ENCODE measurements around the gene ZBTB43. TPM values are rescaled to one million over a fixed set of nuclear protein-coding genes. Genes with fewer than 3 reads are reported as not detected.
"Not testable (repeated sequence)": the region's sequence is repeated elsewhere in the genome, so short reads cannot be mapped to it uniquely, and the experiment has no call there.

Gene ZBTB43
- total and polyA plus RNA-seq, 2 donors, result 4.5 to 5.7 TPM

GRCh38 chr9:126784841-126785240 is 20.0 kb upstream of the ZBTB43 start:
- H3K36me3 ChIP-seq (ENCODE audit: control insufficient read depth in 2 of 2, insufficient read depth in 2 of 2, low read length in 1 of 2); H3K4me3 ChIP-seq (ENCODE audit: low read length in 2 of 2); H3K27ac ChIP-seq (ENCODE audit: low read depth in 1 of 2, low read length in 1 of 2); H3K9me3 ChIP-seq (ENCODE audit: control insufficient read depth in 2 of 2, insufficient read depth in 1 of 2, low read length in 1 of 2); H3K4me1 ChIP-seq (ENCODE audit: control insufficient read depth in 2 of 2, insufficient read depth in 2 of 2, low read length in 2 of 2); DNase-seq (ENCODE audit: low read depth in 6 of 9, low spot score in 9 of 9): not testable (repeated sequence)
- H3K27me3 ChIP-seq (ENCODE audit: control insufficient read depth in 2 of 2, insufficient read depth in 1 of 2, low read length in 1 of 2), result peaks cover 3 to 36% of the 10 kb centered on the region in 2 donors
- WGBS, result 87% methylated on average over 6 of the region's 6 CpGs

- WGBS, result 48% methylated on average over 2 of the region's 2 CpGs
- peaks cover 2 to 43% of the 10 kb centered on the region in 2 donors for H3K27me3 ChIP-seq (ENCODE audit: control insufficient read depth in 2 of 2, insufficient read depth in 1 of 2, low read length in 1 of 2)
- no peaks in the 10 kb centered on the region for H3K36me3 ChIP-seq (ENCODE audit: control insufficient read depth in 2 of 2, insufficient read depth in 2 of 2, low read length in 1 of 2)
- no peaks in the 10 kb centered on the region for H3K9me3 ChIP-seq (ENCODE audit: control insufficient read depth in 2 of 2, insufficient read depth in 1 of 2, low read length in 1 of 2)
- no peak overlapping the region for H3K27ac ChIP-seq (ENCODE audit: low read depth in 1 of 2, low read length in 1 of 2)
- no peak for DNase-seq (ENCODE audit: low read depth in 6 of 9, low spot score in 9 of 9)
- H3K4me1 ChIP-seq (ENCODE audit: control insufficient read depth in 2 of 2, insufficient read depth in 2 of 2, low read length in 2 of 2), result no peaks in the 10 kb centered on the region
- H3K4me3 ChIP-seq (ENCODE audit: low read length in 2 of 2), result no peak overlapping the region
Measured at GRCh38 chr9:126788046-126788445, 16.8 kb upstream of the ZBTB43 start.

- no peak for DNase-seq (ENCODE audit: low read depth in 6 of 9, low spot score in 9 of 9)
- 76% methylated on average over 9 of the region's 9 CpGs for WGBS
- H3K4me1 ChIP-seq (ENCODE audit: control insufficient read depth in 2 of 2, insufficient read depth in 2 of 2, low read length in 2 of 2), result peaks cover 0 to 2% of the 10 kb centered on the region in 2 donors
- peaks cover 4 to 50% of the 10 kb centered on the region in 2 donors for H3K27me3 ChIP-seq (ENCODE audit: control insufficient read depth in 2 of 2, insufficient read depth in 1 of 2, low read length in 1 of 2)
- H3K4me3 ChIP-seq (ENCODE audit: low read length in 2 of 2), result no peak overlapping the region
- H3K36me3 ChIP-seq (ENCODE audit: control insufficient read depth in 2 of 2, insufficient read depth in 2 of 2, low read length in 1 of 2), result no peaks in the 10 kb centered on the region
- H3K27ac ChIP-seq (ENCODE audit: low read depth in 1 of 2, low read length in 1 of 2), result no peak overlapping the region
- no peaks in the 10 kb centered on the region for H3K9me3 ChIP-seq (ENCODE audit: control insufficient read depth in 2 of 2, insufficient read depth in 1 of 2, low read length in 1 of 2)
Measured at GRCh38 chr9:126788634-126789349, 16.0 kb upstream of the ZBTB43 start.

- 94% methylated on average over 4 of the region's 4 CpGs for WGBS
- H3K4me3 ChIP-seq (ENCODE audit: low read length in 2 of 2), result no peak overlapping the region
- DNase-seq (ENCODE audit: low read depth in 6 of 9, low spot score in 9 of 9), result no peak
- H3K27me3 ChIP-seq (ENCODE audit: control insufficient read depth in 2 of 2, insufficient read depth in 1 of 2, low read length in 1 of 2), result peaks cover 4 to 56% of the 10 kb centered on the region in 2 donors
- H3K9me3 ChIP-seq (ENCODE audit: control insufficient read depth in 2 of 2, insufficient read depth in 1 of 2, low read length in 1 of 2), result no peaks in the 10 kb centered on the region
- H3K36me3 ChIP-seq (ENCODE audit: control insufficient read depth in 2 of 2, insufficient read depth in 2 of 2, low read length in 1 of 2), result no peaks in the 10 kb centered on the region
- no peak overlapping the region for H3K27ac ChIP-seq (ENCODE audit: low read depth in 1 of 2, low read length in 1 of 2)
- peaks cover 0 to 3% of the 10 kb centered on the region in 2 donors for H3K4me1 ChIP-seq (ENCODE audit: control insufficient read depth in 2 of 2, insufficient read depth in 2 of 2, low read length in 2 of 2)
Measured at GRCh38 chr9:126790561-126790960, 14.3 kb upstream of the ZBTB43 start.

- no peak overlapping the region for H3K27ac ChIP-seq (ENCODE audit: low read depth in 1 of 2, low read length in 1 of 2)
- peaks cover 4 to 53% of the 10 kb centered on the region in 2 donors for H3K27me3 ChIP-seq (ENCODE audit: control insufficient read depth in 2 of 2, insufficient read depth in 1 of 2, low read length in 1 of 2)
- H3K4me1 ChIP-seq (ENCODE audit: control insufficient read depth in 2 of 2, insufficient read depth in 2 of 2, low read length in 2 of 2), result peaks cover 0 to 3% of the 10 kb centered on the region in 2 donors
- no peaks in the 10 kb centered on the region for H3K36me3 ChIP-seq (ENCODE audit: control insufficient read depth in 2 of 2, insufficient read depth in 2 of 2, low read length in 1 of 2)
- no peaks in the 10 kb centered on the region for H3K9me3 ChIP-seq (ENCODE audit: control insufficient read depth in 2 of 2, insufficient read depth in 1 of 2, low read length in 1 of 2)
- DNase-seq (ENCODE audit: low read depth in 6 of 9, low spot score in 9 of 9), result no peak
- 76% methylated on average over 9 of the region's 9 CpGs for WGBS
- no peak overlapping the region for H3K4me3 ChIP-seq (ENCODE audit: low read length in 2 of 2)
Measured at GRCh38 chr9:126791406-126792230, 13.2 kb upstream of the ZBTB43 start.

- WGBS, result 90% methylated on average over 10 of the region's 10 CpGs
- Histone ChIP-seq H3K36me3 (ENCODE audit: control insufficient read depth in 2 of 2, insufficient read depth in 2 of 2, low read length in 1 of 2) (no peaks in the 10 kb centered on the region), H3K9me3 (ENCODE audit: control insufficient read depth in 2 of 2, insufficient read depth in 1 of 2, low read length in 1 of 2) (no peaks in the 10 kb centered on the region), H3K27me3 (ENCODE audit: control insufficient read depth in 2 of 2, insufficient read depth in 1 of 2, low read length in 1 of 2) (peaks cover 4 to 41% of the 10 kb centered on the region in 2 donors), H3K27ac (ENCODE audit: low read depth in 1 of 2, low read length in 1 of 2) (no peak overlapping the region), H3K4me1 (ENCODE audit: control insufficient read depth in 2 of 2, insufficient read depth in 2 of 2, low read length in 2 of 2) (peaks cover 0 to 3% of the 10 kb centered on the region in 2 donors), H3K4me3 (ENCODE audit: low read length in 2 of 2) (no peak overlapping the region)
- DNase-seq (ENCODE audit: low read depth in 6 of 9, low spot score in 9 of 9), result no peak
Measured at GRCh38 chr9:126793686-126794417, 11.0 kb upstream of the ZBTB43 start.

GRCh38 chr9:126794441-126794840 is 10.4 kb upstream of the ZBTB43 start:
- H3K27ac ChIP-seq (ENCODE audit: low read depth in 1 of 2, low read length in 1 of 2), result no peak overlapping the region
- no peak for DNase-seq (ENCODE audit: low read depth in 6 of 9, low spot score in 9 of 9)
- H3K27me3 ChIP-seq (ENCODE audit: control insufficient read depth in 2 of 2, insufficient read depth in 1 of 2, low read length in 1 of 2), result peaks cover 4 to 37% of the 10 kb centered on the region in 2 donors
- no peaks in the 10 kb centered on the region for H3K36me3 ChIP-seq (ENCODE audit: control insufficient read depth in 2 of 2, insufficient read depth in 2 of 2, low read length in 1 of 2)
- peaks cover 0 to 3% of the 10 kb centered on the region in 2 donors for H3K4me1 ChIP-seq (ENCODE audit: control insufficient read depth in 2 of 2, insufficient read depth in 2 of 2, low read length in 2 of 2)
- no peak overlapping the region for H3K4me3 ChIP-seq (ENCODE audit: low read length in 2 of 2)
- WGBS, result 92% methylated on average over 6 of the region's 6 CpGs
- no peaks in the 10 kb centered on the region for H3K9me3 ChIP-seq (ENCODE audit: control insufficient read depth in 2 of 2, insufficient read depth in 1 of 2, low read length in 1 of 2)

GRCh38 chr9:126796758-126797157 is 8.1 kb upstream of the ZBTB43 start:
- Histone ChIP-seq H3K9me3 (ENCODE audit: control insufficient read depth in 2 of 2, insufficient read depth in 1 of 2, low read length in 1 of 2) (no peaks in the 10 kb centered on the region), H3K4me3 (ENCODE audit: low read length in 2 of 2) (no peak overlapping the region), H3K4me1 (ENCODE audit: control insufficient read depth in 2 of 2, insufficient read depth in 2 of 2, low read length in 2 of 2) (peaks cover 0 to 3% of the 10 kb centered on the region in 2 donors), H3K36me3 (ENCODE audit: control insufficient read depth in 2 of 2, insufficient read depth in 2 of 2, low read length in 1 of 2) (no peaks in the 10 kb centered on the region), H3K27me3 (ENCODE audit: control insufficient read depth in 2 of 2, insufficient read depth in 1 of 2, low read length in 1 of 2) (peaks cover 4 to 22% of the 10 kb centered on the region in 2 donors), H3K27ac (ENCODE audit: low read depth in 1 of 2, low read length in 1 of 2) (no peak overlapping the region)
- no peak for DNase-seq (ENCODE audit: low read depth in 6 of 9, low spot score in 9 of 9)
- 92% methylated on average over 4 of the region's 4 CpGs for WGBS
